Neural progenitor cell (in vitro differentiated cells): ENCODE data around the gene ABCG4. TPM values are rescaled to one million over a fixed set of nuclear protein-coding genes. Genes with fewer than 3 reads are reported as not detected.

ENCODE experiments used
- DNase-seq: peaks from one replicate; pipeline ENCODE4 v3.0.0-alpha.2; 2016; ENCODE audit warnings: low spot score
- H2AFZ ChIP-seq: fragments of 200-600 bp; sonication (generic); replicated peaks from 2 replicates; pipeline ENCODE4 v1.6.1; 2016; ENCODE audit warnings: antibody characterized with exemption
- H3F3A ChIP-seq: fragments of 200-600 bp; sonication (generic); 2 replicates; pipeline ENCODE4 v1.6.1; 2016; ENCODE audit warnings: antibody characterized with exemption, low read depth
- H3K27ac ChIP-seq: fragments of 200-600 bp; sonication (generic); 2 replicates; pipeline ENCODE4 v1.5.1; 2016; ENCODE audit warnings: mild to moderate bottlenecking
- H3K27me3 ChIP-seq: fragments of 200-600 bp; sonication (generic); 2 replicates; pipeline ENCODE4 v1.6.1; 2016; ENCODE audit warnings: mild to moderate bottlenecking, moderate library complexity
- H3K36me3 ChIP-seq: fragments of 200-600 bp; sonication (generic); 2 replicates; pipeline ENCODE4 v1.5.1; 2016
- H3K4me1 ChIP-seq: fragments of 200-600 bp; sonication (generic); 2 replicates; pipeline ENCODE4 v1.6.1; 2016; ENCODE audit warnings: mixed run types
- H3K4me2 ChIP-seq: fragments of 200-600 bp; sonication (generic); 2 replicates; pipeline ENCODE4 v1.6.1; 2016
- H3K4me3 ChIP-seq: fragments of 200-600 bp; sonication (generic); 2 replicates; pipeline ENCODE4 v1.5.1; 2016
- H3K79me2 ChIP-seq: fragments of 200-600 bp; sonication (generic); 2 replicates; pipeline ENCODE4 v1.6.1; 2016; ENCODE audit warnings: low read depth
- H3K9ac ChIP-seq: fragments of 200-600 bp; sonication (generic); 2 replicates; pipeline ENCODE4 v1.6.1; 2016
- H3K9me3 ChIP-seq: fragments of 200-600 bp; sonication (generic); 2 replicates; pipeline ENCODE4 v1.5.1; 2016; ENCODE audit warnings: low read depth
- H4K20me1 ChIP-seq: fragments of 200-600 bp; sonication (generic); 2 replicates; pipeline ENCODE4 v1.6.1; 2016; ENCODE audit warnings: low read depth
- H3K27ac Mint-ChIP-seq: 3 replicates; pipeline ENCODE4 v1.8.0; 2021; ENCODE audit warnings: mixed read lengths
- H3K27me3 Mint-ChIP-seq: 2 replicates; pipeline ENCODE4 v1.8.0; 2022; ENCODE audit warnings: low read depth, mild to moderate bottlenecking, inconsistent platforms, moderate library complexity, mixed read lengths; ENCODE audit not compliant: insufficient read depth
- H3K36me3 Mint-ChIP-seq: 3 replicates; pipeline ENCODE4 v1.8.0; 2021; ENCODE audit warnings: mixed read lengths
- H3K4me1 Mint-ChIP-seq: 3 replicates; pipeline ENCODE4 v1.8.0; 2021; ENCODE audit warnings: mixed read lengths
- H3K4me3 Mint-ChIP-seq: 3 replicates; pipeline ENCODE4 v1.8.0; 2021; ENCODE audit warnings: mild to moderate bottlenecking, moderate library complexity, mixed read lengths
- H3K9me3 Mint-ChIP-seq: 3 replicates; pipeline ENCODE4 v1.8.0; 2020; ENCODE audit warnings: mixed read lengths
- CTCF ChIP-seq: fragments of 200-600 bp; sonication (generic); IDR thresholded peaks from 2 replicates; pipeline ENCODE4 v1.5.1; 2017; ENCODE audit warnings: antibody characterized with exemption, mild to moderate bottlenecking
- EZH2 ChIP-seq: fragments of 200-600 bp; sonication (generic); IDR thresholded peaks from 2 replicates; pipeline ENCODE4 v1.6.1; 2017; ENCODE audit warnings: antibody characterized with exemption, mild to moderate bottlenecking, moderate library complexity
- EZH2phosphoT487 ChIP-seq: fragments of 200-600 bp; sonication (generic); IDR thresholded peaks from 2 replicates; pipeline ENCODE4 v1.6.1; 2017; ENCODE audit warnings: antibody characterized with exemption
- total RNA-seq: library from RNA; depleted of rRNA; stranded (reverse); fragments of >200 nt; gene quantifications from 2 replicates; pipeline ENCODE4 v1.2.3, GENCODE V29; 2015; ENCODE audit warnings: low replicate concordance

ABCG4 gene
- total RNA-seq, 1 donor from 2014 or later: 0.24 TPM

- Histone ChIP-seq H3K9me3 (no peaks in the 10 kb centered on the region), H3K27ac (no peak overlapping the region), H3K4me3 (no peak overlapping the region), H2AFZ (no peak overlapping the region), H3K79me2 (no peaks in the 10 kb centered on the region), H3K4me1 (peaks cover 4% of the 10 kb centered on the region), H3K27me3 (no peaks in the 10 kb centered on the region), H3K9ac (no peak overlapping the region), H3K36me3 (no peaks in the 10 kb centered on the region), H3K4me2 (no peak overlapping the region), H3F3A (peaks cover 14% of the 10 kb centered on the region), H4K20me1 (no peaks in the 10 kb centered on the region)
- DNase-seq: no peak
- H3K4me3 Mint-ChIP-seq: no peak overlapping the region
- H3K27me3 Mint-ChIP-seq: peaks cover under 1% of the 10 kb centered on the region
- H3K36me3 Mint-ChIP-seq: peaks cover 5% of the 10 kb centered on the region
- no peaks in the 10 kb centered on the region for H3K9me3 Mint-ChIP-seq
- no peak overlapping the region for H3K27ac Mint-ChIP-seq
- peaks cover 6% of the 10 kb centered on the region for H3K4me1 Mint-ChIP-seq
- no peak for TF ChIP-seq EZH2phosphoT487
- TF ChIP-seq EZH2: no peak
- no peak for TF ChIP-seq CTCF
Observed at GRCh38 chr11:119115484-119116234, 33.2 kb upstream of the ABCG4 start.

- Histone ChIP-seq H2AFZ (no peak overlapping the region), H3K27me3 (no peaks in the 10 kb centered on the region), H3K4me1 (peaks cover 7% of the 10 kb centered on the region), H3K36me3 (no peaks in the 10 kb centered on the region), H3K79me2 (no peaks in the 10 kb centered on the region), H3K4me3 (no peak overlapping the region), H3K4me2 (no peak overlapping the region), H3K9ac (no peak overlapping the region), H3F3A (peaks cover 16% of the 10 kb centered on the region), H3K27ac (no peak overlapping the region), H4K20me1 (no peaks in the 10 kb centered on the region), H3K9me3 (no peaks in the 10 kb centered on the region)
- Mint-ChIP-seq H3K36me3 (peaks cover 5% of the 10 kb centered on the region), H3K27ac (no peak overlapping the region), H3K9me3 (no peaks in the 10 kb centered on the region), H3K4me1 (peaks cover 10% of the 10 kb centered on the region), H3K27me3 (peaks cover 3% of the 10 kb centered on the region), H3K4me3 (no peak overlapping the region)
- TF ChIP-seq CTCF: no peak
- no peak for DNase-seq
Observed at GRCh38 chr11:119116235-119116594, 32.6 kb upstream of the ABCG4 start.

- Mint-ChIP-seq H3K4me3 (no peak overlapping the region), H3K9me3 (no peaks in the 10 kb centered on the region), H3K36me3 (peaks cover 5% of the 10 kb centered on the region), H3K27me3 (peaks cover 3% of the 10 kb centered on the region), H3K4me1 (peaks cover 10% of the 10 kb centered on the region), H3K27ac (no peak overlapping the region)
- H3K79me2 ChIP-seq: peaks cover 2% of the 10 kb centered on the region
- no peak overlapping the region for H3K9ac ChIP-seq
- peaks cover 16% of the 10 kb centered on the region for H3F3A ChIP-seq
- H4K20me1 ChIP-seq: no peaks in the 10 kb centered on the region
- H3K27ac ChIP-seq: no peak overlapping the region
- H3K4me3 ChIP-seq: no peak overlapping the region
- peaks cover 7% of the 10 kb centered on the region for H3K4me1 ChIP-seq
- H2AFZ ChIP-seq: no peak overlapping the region
- TF ChIP-seq EZH2phosphoT487 (no peak), CTCF (no peak), EZH2 (no peak)
- DNase-seq: no peak
- H3K36me3 ChIP-seq: no peaks in the 10 kb centered on the region
- H3K27me3 ChIP-seq: no peaks in the 10 kb centered on the region
- H3K4me2 ChIP-seq: no peak overlapping the region
- no peaks in the 10 kb centered on the region for H3K9me3 ChIP-seq
Observed at GRCh38 chr11:119116601-119117000, 32.3 kb upstream of the ABCG4 start.
